DMS 273 (cell line): ENCODE results near the gene GRB14.
A peak's percentile ranks its signal among the peaks of the same experiment; 100 is the strongest.
"Not testable (repeated sequence)": the region's sequence is repeated elsewhere in the genome, so short reads cannot be mapped to it uniquely, and the experiment has no call there.

ENCODE experiments used
- DNase-seq: peaks from one replicate; lab custom pipeline; 2025; ENCODE audit not compliant: unreplicated experiment; lab: John Stamatoyannopoulos, UW

GRB14 gene

GRCh38 chr2:164496881-164497280 is 124.4 kb downstream of the GRB14 start:
- DNase-seq = no peak

GRCh38 chr2:164496421-164496820 is 124.9 kb downstream of the GRB14 start:
- no peak for DNase-seq

- DNase-seq = peak; percentile 30
These were observed 125.6 kb downstream of the GRB14 start for GRCh38 chr2:164495491-164496223.

GRCh38 chr2:164485541-164485940 is 135.7 kb downstream of the GRB14 start:
- no peak for DNase-seq

GRCh38 chr2:164479460-164479859 is 141.8 kb downstream of the GRB14 start:
- DNase-seq = peak; percentile 67

GRCh38 chr2:164478205-164478604 is 143.1 kb downstream of the GRB14 start:
- no peak for DNase-seq

GRCh38 chr2:164474873-164475272 is 146.4 kb downstream of the GRB14 start:
- no peak for DNase-seq

GRCh38 chr2:164473021-164473420 is 148.3 kb downstream of the GRB14 start:
- no peak for DNase-seq

- not testable (repeated sequence) for DNase-seq
These were observed 156.2 kb downstream of the GRB14 start for GRCh38 chr2:164465047-164465446.

- DNase-seq = no peak
These were observed 156.9 kb downstream of the GRB14 start for GRCh38 chr2:164464376-164464775.

GRCh38 chr2:164458792-164459191 is 162.5 kb downstream of the GRB14 start:
- DNase-seq = no peak

GRCh38 chr2:164457271-164457670 is 164.0 kb downstream of the GRB14 start:
- peak; percentile 35 for DNase-seq

GRCh38 chr2:164456619-164457018 is 164.7 kb downstream of the GRB14 start:
- DNase-seq = peak; percentile 56

- DNase-seq = no peak
These were observed 167.5 kb downstream of the GRB14 start for GRCh38 chr2:164453656-164454305.

- no peak for DNase-seq
These were observed 171.0 kb downstream of the GRB14 start for GRCh38 chr2:164450278-164450677.

- DNase-seq = no peak
These were observed 171.6 kb downstream of the GRB14 start for GRCh38 chr2:164449706-164450105.

GRCh38 chr2:164447660-164448059 is 173.6 kb downstream of the GRB14 start:
- DNase-seq = no peak
